Stimulated activated CD8-positive, alpha-beta memory T cell treated with anti-CD3 and anti-CD28 coated beads, Interleukin-12 subunit alpha, Interleukin-12 subunit beta, amount 100 ng/mL, for 24 hours (primary cell): ENCODE results near the gene DDX10.

ENCODE experiments used
- DNase-seq: peaks from one replicate; pipeline ENCODE4 v3.0.0-alpha.2; 2020; ENCODE audit errors: extremely low read depth

DDX10 gene

GRCh38 chr11:108939135-108939534, 274.3 kb downstream of the DDX10 start:
- no peak for DNase-seq

DNA sequence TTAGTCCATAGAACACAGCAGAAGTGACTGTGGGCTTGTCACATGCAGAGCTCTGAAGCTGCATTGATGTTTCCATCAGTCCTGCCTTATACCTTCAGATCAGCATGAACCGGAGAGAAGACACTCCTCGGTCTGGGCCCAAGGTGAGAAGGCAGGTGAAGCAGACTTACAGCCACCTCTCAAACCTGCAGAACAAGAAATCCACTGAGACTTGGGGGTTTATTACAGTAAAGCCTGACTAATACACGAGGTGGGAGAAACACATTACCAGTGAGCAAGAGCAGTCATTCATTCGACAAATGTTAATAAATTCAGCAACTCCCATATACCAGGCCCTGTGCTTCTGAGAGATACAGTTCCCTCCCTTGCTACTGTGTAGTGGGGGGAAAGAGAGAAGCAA, 279.0 kb downstream of the DDX10 start:
- DNase-seq, result no peak

DNA sequence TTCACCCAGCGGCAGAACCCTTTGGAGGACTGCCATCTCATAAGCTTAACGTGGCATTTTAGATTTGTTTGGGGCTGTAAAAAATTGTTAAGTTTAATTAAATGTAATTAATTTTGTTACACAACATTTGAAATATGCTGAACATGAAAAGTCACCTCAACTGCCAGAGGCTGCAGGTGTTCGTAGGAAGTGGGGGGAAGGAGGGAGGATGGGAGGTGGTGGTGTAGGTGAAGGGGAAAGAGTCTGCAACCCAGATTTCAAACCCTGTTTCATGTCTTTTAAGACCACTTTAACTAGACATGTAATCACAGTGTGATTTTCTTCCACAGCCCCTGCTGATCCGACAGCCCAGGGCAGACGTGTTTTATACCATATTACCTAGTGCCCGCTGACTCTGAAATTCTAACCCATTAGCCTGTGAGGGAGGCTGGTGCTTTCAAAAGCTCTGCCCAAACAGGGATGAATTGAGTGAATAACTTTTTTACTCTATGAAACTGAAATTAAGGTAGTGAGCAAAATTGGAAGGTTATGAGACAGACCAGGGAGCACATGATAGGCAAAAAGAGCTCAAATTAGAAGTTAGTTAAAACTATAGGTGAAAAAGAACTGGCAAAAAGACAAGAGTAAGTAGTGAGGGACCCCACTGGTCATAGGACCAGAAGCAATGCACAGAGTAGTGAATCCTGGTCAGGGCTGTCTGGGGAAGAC, 279.8 kb downstream of the DDX10 start:
- no peak for DNase-seq

DNA sequence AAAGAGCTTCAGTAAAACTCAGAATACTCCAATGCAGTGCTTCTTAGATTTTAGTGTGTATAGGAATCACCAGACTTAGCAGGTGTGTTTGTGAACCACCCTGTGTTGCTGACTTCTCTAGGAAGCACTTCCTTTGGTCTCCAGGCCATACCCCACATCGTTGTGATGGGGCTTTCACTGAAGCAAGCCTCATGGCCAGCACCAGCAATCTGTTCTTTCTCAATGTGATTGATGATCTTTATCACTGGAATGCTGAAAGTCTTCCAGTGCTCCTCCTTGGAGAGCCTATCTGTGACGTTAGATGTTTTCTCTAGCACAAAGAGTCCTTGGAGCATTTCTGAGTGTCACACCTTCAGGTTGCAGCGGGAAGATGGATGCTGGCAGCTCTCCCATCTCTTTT, 280.5 kb downstream of the DDX10 start:
- DNase-seq, result no peak

GRCh38 chr11:108947654-108948570, 283.0 kb downstream of the DDX10 start:
- no peak for DNase-seq

DNA sequence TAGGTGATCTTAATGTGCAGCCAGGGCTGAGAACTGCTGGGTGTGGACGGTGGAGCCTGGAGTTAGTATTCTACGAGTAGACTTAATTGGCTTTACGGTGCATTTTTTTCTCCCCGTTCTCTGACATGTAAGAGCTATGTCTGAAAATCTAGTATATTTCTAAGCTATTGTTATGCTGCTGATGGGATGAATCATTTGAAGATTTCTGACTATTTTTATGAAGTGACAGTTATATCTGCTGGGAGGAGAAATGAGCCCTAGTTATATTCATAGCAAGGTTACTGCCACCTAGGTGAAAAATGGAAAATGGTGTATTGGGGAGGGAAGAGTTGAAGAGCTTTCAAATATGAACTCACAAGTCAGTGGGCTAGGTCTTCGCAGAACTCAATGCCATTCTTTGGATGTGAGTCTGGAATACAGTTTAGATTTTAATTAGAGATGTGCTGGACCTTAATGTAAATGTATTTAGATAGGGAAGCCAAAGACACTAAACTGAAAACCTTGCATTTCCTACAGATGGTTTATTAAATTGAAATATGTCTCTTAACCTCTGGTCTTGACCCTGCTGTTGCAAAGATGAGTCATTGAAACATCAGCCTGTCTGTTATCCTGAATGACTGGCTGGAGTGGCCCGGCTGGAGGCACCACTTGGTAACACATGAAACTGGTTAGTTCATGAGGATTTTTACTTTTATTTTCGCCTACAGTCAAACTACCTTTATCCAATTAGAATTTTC, 293.7 kb downstream of the DDX10 start:
- DNase-seq, result no peak

DNA sequence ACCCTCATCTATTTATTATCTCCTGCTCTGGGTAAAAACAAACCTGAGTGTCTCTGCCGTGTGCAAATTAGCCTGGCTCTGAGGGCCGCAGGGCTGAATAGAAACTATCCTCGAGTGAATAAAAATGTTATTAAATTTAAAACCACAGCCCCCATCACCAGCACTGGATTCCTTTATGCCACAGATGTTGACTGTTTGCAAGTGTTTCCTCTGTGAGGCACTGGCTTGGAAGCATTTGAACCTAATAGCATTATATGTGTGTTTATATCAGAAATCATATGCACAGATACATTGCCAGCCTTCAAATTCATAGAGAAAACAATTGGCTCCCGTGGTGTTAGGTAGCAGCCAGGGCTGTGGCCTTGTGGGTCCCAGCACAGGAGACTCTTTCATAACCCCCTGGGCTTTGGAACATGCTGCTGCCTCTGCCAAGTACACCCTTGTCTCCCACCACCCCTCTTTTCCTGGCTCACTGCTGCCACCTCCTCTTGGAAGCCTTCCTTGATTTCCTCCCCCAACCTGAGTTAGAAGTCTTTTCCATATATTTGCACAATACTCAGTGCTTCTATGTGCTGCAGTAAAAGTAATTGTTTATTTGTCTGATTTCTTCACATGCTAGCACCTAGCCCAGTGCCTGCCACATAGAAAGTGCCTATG, 294.4 kb downstream of the DDX10 start:
- DNase-seq, result no peak

GRCh38 chr11:108959874-108960273, 295.0 kb downstream of the DDX10 start:
- no peak for DNase-seq

- DNase-seq, result no peak
These were observed 295.6 kb downstream of the DDX10 start for GRCh38 chr11:108960501-108960900.

- DNase-seq, result no peak
These were observed 296.2 kb downstream of the DDX10 start for GRCh38 chr11:108961095-108961494.

DNA sequence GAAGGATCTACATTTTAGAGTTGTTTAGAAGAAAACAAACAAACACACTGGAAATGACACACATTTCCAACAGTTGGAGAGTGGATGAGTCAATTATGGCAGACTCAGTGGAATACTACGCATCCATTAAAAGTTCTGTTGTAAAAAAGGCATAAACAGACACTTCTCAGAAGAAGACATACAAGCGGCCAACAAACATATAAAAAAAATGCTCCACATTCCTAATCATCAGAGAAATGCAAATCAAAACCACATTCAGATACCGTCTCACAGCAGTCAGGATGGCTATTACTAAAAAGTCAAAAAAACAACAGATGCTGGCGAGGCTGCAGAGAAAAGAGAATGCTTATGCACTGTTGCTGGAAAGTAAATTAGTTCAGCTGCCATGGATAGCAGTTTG, 298.2 kb downstream of the DDX10 start:
- DNase-seq, result no peak

GRCh38 chr11:108965306-108966001, 300.6 kb downstream of the DDX10 start:
- DNase-seq, result no peak

DNA sequence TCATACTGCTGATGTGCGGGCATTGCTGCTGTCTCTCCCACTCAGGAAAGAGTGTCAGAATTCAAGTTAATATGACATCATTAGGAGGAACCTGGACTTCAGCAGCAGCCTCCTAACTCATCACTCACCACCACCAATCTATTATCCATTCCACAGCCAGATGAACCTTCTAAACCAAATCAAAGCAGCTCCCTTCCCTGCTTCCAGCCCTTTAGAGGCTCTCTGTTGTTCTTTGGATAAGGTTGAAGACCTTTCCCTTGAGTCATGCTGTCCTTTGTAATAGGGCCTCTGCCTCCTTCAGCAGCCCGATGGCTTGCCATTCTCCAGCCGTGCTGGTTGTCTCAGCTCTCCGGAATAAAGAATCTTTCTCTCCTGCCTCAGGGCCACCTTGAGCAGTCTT, 301.3 kb downstream of the DDX10 start:
- no peak for DNase-seq

DNA sequence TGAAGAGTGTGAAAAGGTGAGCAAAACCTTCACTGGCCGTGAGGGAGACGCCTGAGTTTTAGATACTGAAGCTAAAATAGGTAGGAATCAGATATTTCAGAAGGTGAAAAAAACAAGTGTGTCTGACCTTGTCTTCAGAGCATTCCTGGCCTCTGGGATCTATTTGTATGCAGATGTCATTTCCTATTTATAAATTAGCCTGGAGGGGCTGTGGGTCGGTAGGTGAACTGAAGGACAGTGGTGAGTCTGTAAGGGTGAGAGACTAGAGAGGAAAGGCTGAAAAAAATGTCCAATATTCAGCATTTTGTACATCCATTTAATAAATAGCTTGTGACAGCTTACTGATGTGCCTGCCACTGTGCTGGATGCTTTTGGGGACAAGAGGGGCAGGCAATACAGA, 302.1 kb downstream of the DDX10 start:
- no peak for DNase-seq

GRCh38 chr11:108967571-108967970, 302.7 kb downstream of the DDX10 start:
- DNase-seq, result no peak

GRCh38 chr11:108970221-108970991, 305.5 kb downstream of the DDX10 start:
- DNase-seq, result no peak

DNA sequence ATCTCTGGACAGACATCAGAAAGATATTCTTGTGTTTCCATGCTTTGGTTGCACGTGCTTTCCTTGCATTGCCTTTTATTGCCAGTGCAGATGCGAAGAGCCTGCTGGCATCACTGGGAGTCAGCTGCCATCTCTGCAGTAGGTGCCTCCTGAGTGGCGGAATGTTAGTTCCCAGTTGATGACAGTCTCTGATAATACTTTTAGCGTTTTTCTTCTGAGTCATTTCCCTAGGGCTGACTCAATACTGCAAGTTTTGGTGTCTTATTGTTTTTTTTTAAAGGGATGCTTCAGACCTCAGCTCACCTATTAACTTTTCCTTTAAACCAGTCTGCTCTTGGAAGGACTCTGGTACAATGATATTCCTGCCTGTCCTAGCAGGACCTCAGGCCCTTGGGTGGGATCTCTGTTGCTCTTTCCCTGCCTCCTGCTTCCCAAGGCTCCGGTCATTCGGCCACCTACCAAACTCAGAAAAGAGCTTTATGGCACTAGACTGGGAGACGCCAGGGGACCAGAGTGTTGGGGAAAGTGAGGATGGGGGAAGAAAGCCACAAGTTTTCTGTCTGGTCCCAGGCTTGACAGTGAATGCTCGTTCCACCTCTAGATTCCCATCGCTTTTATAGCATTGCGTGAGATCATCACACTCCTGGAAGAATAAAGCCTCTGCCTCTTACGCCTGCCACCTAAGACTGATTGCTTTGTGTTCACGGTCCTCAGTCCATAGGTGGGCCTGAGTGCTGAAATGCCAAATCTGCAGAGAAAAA, 308.7 kb downstream of the DDX10 start:
- DNase-seq, result no peak

GRCh38 chr11:108975026-108975425, 310.2 kb downstream of the DDX10 start:
- DNase-seq, result no peak

- DNase-seq, result no peak
These were observed 310.8 kb downstream of the DDX10 start for GRCh38 chr11:108975641-108976071.
